ENCODE data around the gene PRPF40A. TPM values are rescaled to one million over a fixed set of nuclear protein-coding genes. Genes with fewer than 3 reads are reported as not detected.
"Not testable (repeated sequence)": the region's sequence is repeated elsewhere in the genome, so short reads cannot be mapped to it uniquely, and the experiment has no call there.

Gene PRPF40A
- total and polyA plus RNA-seq, 2 experiments from 2014 or later = 254 to 261 TPM

DNA sequence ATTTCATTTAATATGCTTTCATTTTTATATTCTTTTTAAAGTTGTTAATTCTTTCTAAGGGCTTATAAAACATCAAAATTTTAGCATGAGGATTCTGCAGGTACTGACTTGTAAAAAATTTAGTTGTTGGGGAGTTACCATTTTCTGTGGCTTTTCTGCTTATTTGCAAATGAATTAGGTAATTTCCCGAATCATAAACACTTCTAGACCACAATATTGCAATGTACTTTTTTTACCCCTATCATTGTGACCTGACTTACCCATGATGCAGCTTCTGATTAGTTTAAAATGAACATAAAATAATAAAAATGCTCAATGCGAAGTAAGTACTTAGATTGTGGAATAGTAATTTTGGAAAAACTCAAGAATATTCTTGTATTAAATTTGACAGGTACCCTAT is 12.6 kb upstream of the PRPF40A start:
- Mint-ChIP-seq H3K9me3 (no peaks in the 10 kb centered on the region), H3K27ac (no peak overlapping the region), H3K4me1 (no peaks in the 10 kb centered on the region), H3K4me3 (no peak overlapping the region), H3K27me3 (ENCODE audit: insufficient read depth, low read depth, poor library complexity) (peaks cover 3% of the 10 kb centered on the region), H3K36me3 (ENCODE audit: low read depth) (peaks cover 1% of the 10 kb centered on the region; the same call in 2 of the 3 replicates)
- Histone ChIP-seq H3K9me2 (ENCODE audit: insufficient read depth) (no peaks in the 10 kb centered on the region), H3F3A (replicated peaks; ENCODE audit: low read depth) (no peaks in the 10 kb centered on the region), H3K79me2 (replicated peaks; ENCODE audit: insufficient read depth) (peaks cover 78% of the 10 kb centered on the region), H3K27ac (ENCODE audit: low read depth) (no peak overlapping the region), H3K27me3 (ENCODE audit: insufficient read depth) (no peaks in the 10 kb centered on the region), H4K20me1 (replicated peaks; ENCODE audit: insufficient read depth) (peaks cover 27% of the 10 kb centered on the region; the same call in 1 of the 2 replicates), H3K4me2 (no peak overlapping the region), H3K36me3 (ENCODE audit: insufficient read depth) (no peaks in the 10 kb centered on the region), H3K4me1 (ENCODE audit: insufficient read depth) (no peaks in the 10 kb centered on the region), H3K4me3 (no peak overlapping the region), H2AFZ (no peak overlapping the region)
- no peak for ATAC-seq
- no peak for DNase-seq (ENCODE audit: low spot score)
- TF ChIP-seq POLR2AphosphoS5 (IDR thresholded peaks at IDR 0.05; ENCODE audit: low read depth) (no peak), NANOG (IDR thresholded peaks at IDR 0.05; ENCODE audit: borderline replicate concordance) (no peak), CTCF (conservative IDR thresholded peaks at IDR 0.05; ENCODE audit: low read depth in 2 of 2) (no peak), STAT1 (IDR thresholded peaks at IDR 0.05; ENCODE audit: unreplicated experiment) (no peak), CREB1 (CRISPR knock-in tag; IDR thresholded peaks at IDR 0.05; ENCODE audit: low read depth) (no peak)

GRCh38 chr2:152723918-152724317 is 6.7 kb upstream of the PRPF40A start:
- Histone ChIP-seq H2AFZ (no peak overlapping the region), H3K4me2 (no peak overlapping the region), H3K36me3 (ENCODE audit: insufficient read depth) (no peaks in the 10 kb centered on the region), H3K27me3 (ENCODE audit: insufficient read depth) (no peaks in the 10 kb centered on the region), H3K27ac (ENCODE audit: low read depth) (no peak overlapping the region), H3K9me2 (ENCODE audit: insufficient read depth) (no peaks in the 10 kb centered on the region), H3F3A (replicated peaks; ENCODE audit: low read depth) (no peaks in the 10 kb centered on the region), H3K4me1 (ENCODE audit: insufficient read depth) (0 out of 2 replicates have a peak, but pooled peaks cover 6% of the 10 kb centered on the region), H3K79me2 (replicated peaks; ENCODE audit: insufficient read depth) (peaks cover 96% of the 10 kb centered on the region), H4K20me1 (replicated peaks; ENCODE audit: insufficient read depth) (peaks cover 13% of the 10 kb centered on the region; the same call in 1 of the 2 replicates), H3K4me3 (no peak overlapping the region)
- Mint-ChIP-seq H3K4me3 (no peak overlapping the region), H3K27me3 (ENCODE audit: insufficient read depth, low read depth, poor library complexity) (peaks cover under 1% of the 10 kb centered on the region), H3K36me3 (ENCODE audit: low read depth) (peaks cover 19% of the 10 kb centered on the region), H3K9me3 (no peaks in the 10 kb centered on the region; the same call in 2 of the 3 replicates), H3K4me1 (peaks cover 9% of the 10 kb centered on the region), H3K27ac (no peak overlapping the region)
- ATAC-seq (no peak), DNase-seq (ENCODE audit: low spot score) (no peak)
- TF ChIP-seq JUNB (IDR thresholded peaks at IDR 0.05; ENCODE audit: unreplicated experiment) = no peak
- TF ChIP-seq STAT1 (IDR thresholded peaks at IDR 0.05; ENCODE audit: unreplicated experiment) = no peak
- no peak for TF ChIP-seq EZH2 (IDR thresholded peaks at IDR 0.05; ENCODE audit: low read depth, unreplicated experiment)
- no peak for TF ChIP-seq EZH2phosphoT487 (IDR thresholded peaks at IDR 0.05; ENCODE audit: unreplicated experiment)
- TF ChIP-seq CREB1 (CRISPR knock-in tag; IDR thresholded peaks at IDR 0.05; ENCODE audit: low read depth) = no peak
- TF ChIP-seq POLR2AphosphoS5 (IDR thresholded peaks at IDR 0.05; ENCODE audit: low read depth) = no peak
- TF ChIP-seq NANOG (IDR thresholded peaks at IDR 0.05; ENCODE audit: borderline replicate concordance) = no peak
- no peak for TF ChIP-seq ZNF331 (CRISPR knock-in tag; IDR thresholded peaks at IDR 0.05; ENCODE audit: low read depth)
- no peak for TF ChIP-seq CTCF (conservative IDR thresholded peaks at IDR 0.05; ENCODE audit: low read depth in 2 of 2)
- no peak for TF ChIP-seq ETS1 (IDR thresholded peaks at IDR 0.05)

DNA sequence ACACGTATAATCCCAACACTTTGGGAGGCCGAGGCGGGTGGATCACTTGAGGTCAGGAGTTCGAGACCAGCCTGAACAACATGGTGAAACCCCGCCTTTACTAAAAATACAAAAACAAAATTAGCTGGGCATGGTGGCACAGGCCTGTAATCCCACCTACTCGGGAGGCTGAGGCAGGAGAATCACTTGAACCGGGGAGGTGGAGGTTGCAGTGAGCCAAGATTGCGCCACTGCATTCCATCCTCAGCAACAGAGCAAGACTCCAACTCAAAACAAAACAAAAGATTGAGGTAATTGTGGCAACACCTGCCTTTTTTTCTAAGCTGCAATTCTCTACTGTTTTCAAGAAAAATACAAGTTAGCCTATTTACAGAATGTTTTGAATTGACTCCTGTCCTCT is 5.4 kb upstream of the PRPF40A start:
- not testable (repeated sequence) for H4K20me1 ChIP-seq (replicated peaks; ENCODE audit: insufficient read depth); ATAC-seq; H3K27me3 ChIP-seq (ENCODE audit: insufficient read depth); H3K27ac ChIP-seq (ENCODE audit: low read depth); H3K4me3 Mint-ChIP-seq; H3K9me2 ChIP-seq (ENCODE audit: insufficient read depth); DNase-seq (ENCODE audit: low spot score); H2AFZ ChIP-seq; H3K27me3 Mint-ChIP-seq (ENCODE audit: insufficient read depth, low read depth, poor library complexity); H3K9me3 Mint-ChIP-seq; H3K4me2 ChIP-seq; H3K4me1 ChIP-seq (ENCODE audit: insufficient read depth); H3K27ac Mint-ChIP-seq; H3K36me3 ChIP-seq (ENCODE audit: insufficient read depth); H3F3A ChIP-seq (replicated peaks; ENCODE audit: low read depth); H3K4me1 Mint-ChIP-seq; H3K4me3 ChIP-seq
- peaks cover 87% of the 10 kb centered on the region for H3K79me2 ChIP-seq (replicated peaks; ENCODE audit: insufficient read depth)
- peaks cover 20% of the 10 kb centered on the region for H3K36me3 Mint-ChIP-seq (ENCODE audit: low read depth)
